Measurements from ENCODE around the gene SLC35F1.

DNA sequence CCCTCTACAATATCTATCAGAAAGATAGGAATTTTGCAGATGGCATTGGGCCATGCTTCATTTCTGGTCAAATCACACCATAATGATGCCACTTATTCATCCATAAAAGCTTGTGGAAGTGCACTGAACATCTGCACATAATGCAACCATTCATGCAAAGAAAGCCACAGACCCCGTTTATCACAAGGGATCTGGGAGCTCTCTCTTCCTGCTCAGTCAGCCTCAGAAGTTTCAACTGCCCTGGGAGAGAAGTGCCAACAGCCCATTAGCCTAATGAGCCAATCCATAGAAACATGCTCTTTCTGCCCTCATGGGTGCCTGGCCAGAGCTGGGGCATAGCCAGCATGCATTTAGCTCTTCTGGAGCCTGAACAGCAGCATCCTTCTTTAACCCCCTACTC, 85.8 kb downstream of the SLC35F1 start:
- TF ChIP-seq, protein P1, sequence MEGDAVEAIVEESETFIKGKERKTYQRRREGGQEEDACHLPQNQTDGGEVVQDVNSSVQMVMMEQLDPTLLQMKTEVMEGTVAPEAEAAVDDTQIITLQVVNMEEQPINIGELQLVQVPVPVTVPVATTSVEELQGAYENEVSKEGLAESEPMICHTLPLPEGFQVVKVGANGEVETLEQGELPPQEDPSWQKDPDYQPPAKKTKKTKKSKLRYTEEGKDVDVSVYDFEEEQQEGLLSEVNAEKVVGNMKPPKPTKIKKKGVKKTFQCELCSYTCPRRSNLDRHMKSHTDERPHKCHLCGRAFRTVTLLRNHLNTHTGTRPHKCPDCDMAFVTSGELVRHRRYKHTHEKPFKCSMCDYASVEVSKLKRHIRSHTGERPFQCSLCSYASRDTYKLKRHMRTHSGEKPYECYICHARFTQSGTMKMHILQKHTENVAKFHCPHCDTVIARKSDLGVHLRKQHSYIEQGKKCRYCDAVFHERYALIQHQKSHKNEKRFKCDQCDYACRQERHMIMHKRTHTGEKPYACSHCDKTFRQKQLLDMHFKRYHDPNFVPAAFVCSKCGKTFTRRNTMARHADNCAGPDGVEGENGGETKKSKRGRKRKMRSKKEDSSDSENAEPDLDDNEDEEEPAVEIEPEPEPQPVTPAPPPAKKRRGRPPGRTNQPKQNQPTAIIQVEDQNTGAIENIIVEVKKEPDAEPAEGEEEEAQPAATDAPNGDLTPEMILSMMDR (IDR thresholded peaks at IDR 0.05), result no peak
- TF ChIP-seq POLR2A (IDR thresholded peaks at IDR 0.05), result no peak
